OCI-LY1 (cell line): ENCODE results near the gene CRISPLD2.

Experiments used
- EZH2 ChIP-seq: fragments of 200-600 bp; sonication (generic), shearing (Covaris generic); IDR thresholded peaks from 2 replicates; pipeline ENCODE4 v1.8.0; 2017; ENCODE audit warnings: borderline replicate concordance, mixed run types, mild to moderate bottlenecking, antibody characterized with exemption, low read length, moderate library complexity, mixed read lengths
- TF ChIP-seq, protein P1 (sequence below): fragments of 200-600 bp; sonication (generic), shearing (Covaris generic); IDR thresholded peaks from 2 replicates; pipeline ENCODE4 v1.5.1; 2017; ENCODE audit warnings: mild to moderate bottlenecking, antibody characterized with exemption, low read length, moderate library complexity, mixed read lengths

DNA sequence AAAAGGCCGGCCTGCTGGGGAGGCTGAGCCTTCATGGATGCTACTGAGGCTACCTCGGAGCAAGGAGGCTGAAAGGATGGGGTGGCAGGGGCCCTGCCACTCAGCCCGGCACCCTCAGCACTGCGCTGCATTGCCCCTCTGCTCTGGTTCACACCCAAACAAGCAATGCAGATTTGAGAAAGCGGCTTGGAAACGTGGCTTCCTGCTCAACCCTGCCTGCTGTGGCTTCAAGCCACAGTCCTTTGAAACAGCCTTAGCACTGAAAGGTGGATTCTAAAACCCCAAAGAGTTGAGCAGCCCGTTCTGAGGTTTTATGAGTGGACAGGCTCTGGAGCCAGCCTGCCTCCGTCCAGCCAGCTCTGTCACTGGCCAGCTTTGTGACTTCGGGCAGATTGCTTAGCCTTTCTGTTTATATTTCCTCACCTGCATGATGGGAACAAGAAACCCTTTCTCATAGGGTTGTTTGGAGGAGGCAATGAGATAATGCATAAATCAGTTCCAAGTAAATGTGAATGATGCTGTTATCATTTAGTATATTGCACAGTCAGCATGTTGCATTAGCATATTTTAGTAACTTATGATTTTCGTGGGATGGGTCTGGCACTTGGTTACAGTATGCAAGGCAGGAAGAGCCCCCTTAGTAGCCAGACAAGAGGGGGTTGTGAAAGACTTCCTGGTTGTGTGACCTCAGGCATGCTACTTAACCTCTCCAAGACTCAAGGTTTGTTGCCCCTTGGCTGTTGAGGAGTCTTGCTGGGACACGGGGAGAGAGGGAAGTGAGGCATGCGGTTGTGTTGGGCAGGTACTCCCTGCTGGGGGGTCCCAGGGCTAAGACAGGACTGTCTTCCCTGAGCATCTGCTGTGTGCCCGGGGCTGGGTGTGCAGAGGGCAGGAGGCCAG is 23.6 kb downstream of the CRISPLD2 start:
- TF ChIP-seq EZH2, result no peak
- TF ChIP-seq, protein P1, sequence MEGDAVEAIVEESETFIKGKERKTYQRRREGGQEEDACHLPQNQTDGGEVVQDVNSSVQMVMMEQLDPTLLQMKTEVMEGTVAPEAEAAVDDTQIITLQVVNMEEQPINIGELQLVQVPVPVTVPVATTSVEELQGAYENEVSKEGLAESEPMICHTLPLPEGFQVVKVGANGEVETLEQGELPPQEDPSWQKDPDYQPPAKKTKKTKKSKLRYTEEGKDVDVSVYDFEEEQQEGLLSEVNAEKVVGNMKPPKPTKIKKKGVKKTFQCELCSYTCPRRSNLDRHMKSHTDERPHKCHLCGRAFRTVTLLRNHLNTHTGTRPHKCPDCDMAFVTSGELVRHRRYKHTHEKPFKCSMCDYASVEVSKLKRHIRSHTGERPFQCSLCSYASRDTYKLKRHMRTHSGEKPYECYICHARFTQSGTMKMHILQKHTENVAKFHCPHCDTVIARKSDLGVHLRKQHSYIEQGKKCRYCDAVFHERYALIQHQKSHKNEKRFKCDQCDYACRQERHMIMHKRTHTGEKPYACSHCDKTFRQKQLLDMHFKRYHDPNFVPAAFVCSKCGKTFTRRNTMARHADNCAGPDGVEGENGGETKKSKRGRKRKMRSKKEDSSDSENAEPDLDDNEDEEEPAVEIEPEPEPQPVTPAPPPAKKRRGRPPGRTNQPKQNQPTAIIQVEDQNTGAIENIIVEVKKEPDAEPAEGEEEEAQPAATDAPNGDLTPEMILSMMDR, result no peak
